Left hindlimb (tissue), 1 donor: Measurements from ENCODE around the gene CTTNBP2.

Experiments used
- DNase-seq: peaks from one replicate; pipeline ENCODE4 v3.0.0-alpha.2; 2018

The CTTNBP2 gene, protein sequence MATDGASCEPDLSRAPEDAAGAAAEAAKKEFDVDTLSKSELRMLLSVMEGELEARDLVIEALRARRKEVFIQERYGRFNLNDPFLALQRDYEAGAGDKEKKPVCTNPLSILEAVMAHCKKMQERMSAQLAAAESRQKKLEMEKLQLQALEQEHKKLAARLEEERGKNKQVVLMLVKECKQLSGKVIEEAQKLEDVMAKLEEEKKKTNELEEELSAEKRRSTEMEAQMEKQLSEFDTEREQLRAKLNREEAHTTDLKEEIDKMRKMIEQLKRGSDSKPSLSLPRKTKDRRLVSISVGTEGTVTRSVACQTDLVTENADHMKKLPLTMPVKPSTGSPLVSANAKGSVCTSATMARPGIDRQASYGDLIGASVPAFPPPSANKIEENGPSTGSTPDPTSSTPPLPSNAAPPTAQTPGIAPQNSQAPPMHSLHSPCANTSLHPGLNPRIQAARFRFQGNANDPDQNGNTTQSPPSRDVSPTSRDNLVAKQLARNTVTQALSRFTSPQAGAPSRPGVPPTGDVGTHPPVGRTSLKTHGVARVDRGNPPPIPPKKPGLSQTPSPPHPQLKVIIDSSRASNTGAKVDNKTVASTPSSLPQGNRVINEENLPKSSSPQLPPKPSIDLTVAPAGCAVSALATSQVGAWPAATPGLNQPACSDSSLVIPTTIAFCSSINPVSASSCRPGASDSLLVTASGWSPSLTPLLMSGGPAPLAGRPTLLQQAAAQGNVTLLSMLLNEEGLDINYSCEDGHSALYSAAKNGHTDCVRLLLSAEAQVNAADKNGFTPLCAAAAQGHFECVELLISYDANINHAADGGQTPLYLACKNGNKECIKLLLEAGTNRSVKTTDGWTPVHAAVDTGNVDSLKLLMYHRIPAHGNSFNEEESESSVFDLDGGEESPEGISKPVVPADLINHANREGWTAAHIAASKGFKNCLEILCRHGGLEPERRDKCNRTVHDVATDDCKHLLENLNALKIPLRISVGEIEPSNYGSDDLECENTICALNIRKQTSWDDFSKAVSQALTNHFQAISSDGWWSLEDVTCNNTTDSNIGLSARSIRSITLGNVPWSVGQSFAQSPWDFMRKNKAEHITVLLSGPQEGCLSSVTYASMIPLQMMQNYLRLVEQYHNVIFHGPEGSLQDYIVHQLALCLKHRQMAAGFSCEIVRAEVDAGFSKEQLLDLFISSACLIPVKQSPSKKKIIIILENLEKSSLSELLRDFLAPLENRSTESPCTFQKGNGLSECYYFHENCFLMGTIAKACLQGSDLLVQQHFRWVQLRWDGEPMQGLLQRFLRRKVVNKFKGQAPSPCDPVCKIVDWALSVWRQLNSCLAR (N-terminal part only)

DNA sequence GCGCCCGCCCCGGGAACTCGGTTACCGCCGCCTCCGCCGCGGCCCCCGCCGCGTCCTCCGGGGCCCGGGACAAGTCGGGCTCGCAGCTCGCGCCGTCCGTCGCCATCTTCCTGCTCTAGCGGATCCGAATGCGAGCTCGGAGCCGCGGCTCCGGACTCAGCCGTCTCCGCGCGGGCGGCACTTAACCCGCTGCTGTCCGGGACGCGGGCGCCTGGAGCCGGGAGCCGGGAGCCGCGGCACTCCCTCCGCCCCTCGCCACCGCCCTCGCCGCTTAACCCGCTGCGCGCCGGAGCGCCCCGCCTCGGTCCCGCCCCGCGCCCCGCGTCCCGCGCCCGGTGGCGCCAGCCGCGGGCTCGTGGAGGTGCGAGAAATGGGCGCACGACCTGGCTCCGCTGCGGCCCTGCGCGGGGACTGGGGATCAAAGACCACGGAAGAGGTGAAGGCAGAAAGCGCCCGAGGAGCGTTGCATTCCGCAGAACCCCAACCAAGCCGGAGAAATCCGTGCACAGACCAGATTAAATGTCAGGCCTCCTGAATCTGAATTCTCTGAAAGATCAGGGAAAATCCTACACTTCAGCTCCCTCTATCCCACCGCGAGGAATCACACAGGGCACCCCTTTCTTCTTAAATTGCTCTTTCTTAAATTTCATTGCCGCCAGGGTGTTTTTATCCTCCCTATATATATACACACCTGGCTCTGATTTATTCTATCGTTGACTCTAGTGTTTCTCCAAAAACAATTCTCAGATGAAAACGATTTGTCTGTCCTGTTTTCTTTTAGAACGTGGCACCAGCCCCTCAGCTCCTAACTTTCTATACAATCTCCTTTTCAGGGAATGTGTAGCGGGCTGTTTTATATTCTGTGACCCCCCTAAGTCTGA lies at the start of gene CTTNBP2:
CTTNBP2 (minus strand) TSS at position 132 of the 881 bp plus-strand sequence; CDS start at position 106, 26 bp downstream.
- DNase-seq: peak; percentile 67

DNA sequence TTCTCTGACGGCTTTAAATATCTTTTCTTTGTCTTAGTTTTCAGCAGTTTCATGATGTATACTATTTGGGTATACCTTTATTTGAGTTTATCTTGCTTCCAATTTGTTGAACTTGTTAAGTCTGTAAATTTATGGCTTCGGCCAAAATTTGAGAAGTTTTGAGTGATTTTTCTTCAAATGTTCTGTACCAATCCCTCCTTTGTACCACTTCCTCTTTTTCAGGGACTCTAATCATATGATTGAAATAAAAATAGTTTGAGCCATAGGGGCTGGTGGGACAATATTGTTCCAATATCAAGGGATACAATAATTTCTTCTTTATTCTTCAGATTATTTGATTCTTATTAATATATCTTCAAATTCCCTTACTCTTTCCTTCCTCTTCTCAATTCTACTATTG lies 43.1 kb upstream of the CTTNBP2 start:
- DNase-seq: no peak

DNA sequence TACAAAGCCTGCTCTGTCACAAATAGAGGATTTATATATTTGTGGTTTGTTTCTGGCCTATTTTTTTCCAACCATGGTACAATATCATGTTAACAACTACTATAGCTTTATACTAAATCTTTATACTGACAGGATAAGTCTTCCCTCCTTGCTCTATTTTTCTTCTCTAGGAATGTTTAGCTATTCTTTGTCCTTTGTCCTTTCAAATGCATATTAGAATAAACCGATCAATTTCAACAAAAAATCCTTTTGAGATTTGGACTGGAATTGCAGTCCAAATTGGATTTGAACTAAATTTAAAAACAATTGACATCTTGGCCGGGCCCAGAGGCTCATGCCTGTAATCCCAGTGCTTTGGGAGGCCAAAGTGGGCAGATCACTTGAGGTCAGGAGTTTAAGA lies 39.2 kb upstream of the CTTNBP2 start:
- no peak for DNase-seq

GRCh38 chr7:117908031-117908795 lies 35.0 kb upstream of the CTTNBP2 start:
- no peak for DNase-seq

DNA sequence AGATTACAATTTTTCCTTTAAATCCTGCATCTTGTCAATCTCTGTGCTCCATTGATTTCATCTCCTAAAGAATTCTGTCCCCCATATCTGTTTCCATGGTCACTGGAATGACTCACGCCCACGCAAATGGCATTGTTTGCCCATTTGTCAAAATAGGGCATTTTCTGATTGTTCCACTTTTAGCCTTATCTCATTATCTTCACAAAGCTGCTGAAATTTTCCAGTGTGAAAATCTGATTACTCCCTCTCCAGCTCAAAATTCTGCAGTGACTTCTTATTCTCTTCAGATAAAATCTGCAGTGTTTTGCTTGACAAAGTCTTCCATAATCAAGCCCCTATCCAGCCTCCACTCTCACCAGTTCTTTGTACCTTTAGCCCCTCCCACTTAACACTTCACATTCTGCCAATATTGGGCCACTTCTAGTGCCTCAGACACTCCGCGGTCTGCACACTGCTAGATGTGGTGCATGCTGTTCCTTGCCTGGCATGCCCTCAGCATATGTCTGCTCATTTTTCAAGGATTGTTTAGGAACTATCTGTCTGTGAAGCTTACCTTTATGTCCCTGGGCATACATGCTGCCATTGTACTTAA lies 33.9 kb upstream of the CTTNBP2 start:
- DNase-seq: no peak

- DNase-seq: no peak
Observed at GRCh38 chr7:117902314-117902889, 29.2 kb upstream of the CTTNBP2 start.

GRCh38 chr7:117901089-117901797 lies 28.0 kb upstream of the CTTNBP2 start:
- no peak for DNase-seq

DNA sequence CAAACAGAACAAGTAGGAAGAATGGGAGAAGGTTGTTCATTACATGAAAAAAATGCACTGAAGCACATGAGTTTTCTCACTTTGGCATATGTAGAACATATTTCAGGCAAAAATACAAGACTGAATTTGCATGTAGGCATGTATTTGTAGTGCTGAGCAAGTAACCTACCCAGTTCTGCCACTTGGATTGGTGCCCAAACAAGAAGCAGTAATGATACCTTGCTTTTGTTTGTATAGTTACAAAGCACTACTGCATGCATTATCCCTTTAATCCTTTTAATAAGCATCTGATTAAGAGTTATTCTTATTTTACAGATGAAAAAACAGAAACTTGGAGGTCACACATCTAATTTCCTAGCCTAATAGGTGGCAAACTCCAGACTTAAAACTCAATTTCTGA lies 23.1 kb upstream of the CTTNBP2 start:
- DNase-seq: no peak

GRCh38 chr7:117895276-117895675 lies 22.0 kb upstream of the CTTNBP2 start:
- no peak for DNase-seq

DNA sequence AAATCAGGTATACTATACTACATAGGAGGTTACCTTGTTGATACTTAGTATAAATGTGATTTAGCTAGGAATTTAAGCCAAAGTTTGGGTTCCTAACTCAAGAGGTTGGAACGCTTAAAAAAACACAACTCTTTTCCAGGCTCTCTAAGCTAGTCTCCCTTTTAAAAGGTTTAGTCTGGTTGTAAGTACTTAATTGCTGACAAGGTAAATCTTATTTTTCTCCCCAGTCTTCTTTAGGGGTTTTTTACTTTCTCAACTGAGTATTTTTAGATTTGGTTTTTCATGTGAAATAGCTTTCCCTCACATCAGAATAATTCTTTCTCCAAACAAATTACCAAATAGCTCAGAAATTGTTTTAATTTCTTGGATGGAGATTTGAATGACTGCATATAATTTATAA lies 20.8 kb upstream of the CTTNBP2 start:
- no peak for DNase-seq

- no peak for DNase-seq
Observed at GRCh38 chr7:117892821-117893220, 19.6 kb upstream of the CTTNBP2 start.

DNA sequence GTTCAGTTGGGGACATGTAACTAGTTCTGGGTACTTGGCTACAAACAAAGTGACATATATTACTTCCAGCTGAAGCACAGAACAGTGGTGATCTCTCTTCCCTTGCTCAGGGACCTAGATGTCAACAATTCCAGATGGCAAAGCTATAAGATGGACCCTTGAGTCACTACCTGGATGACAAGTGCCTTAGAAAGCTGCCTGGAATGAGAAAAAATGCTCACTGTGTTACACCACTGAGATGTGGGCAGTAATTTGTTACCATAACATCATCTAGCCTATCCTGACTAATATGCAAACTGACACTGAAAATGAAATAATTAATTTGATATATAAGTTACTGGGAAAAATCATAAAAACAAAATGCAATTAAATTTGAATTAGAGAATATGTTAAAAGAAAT lies 16.4 kb upstream of the CTTNBP2 start:
- no peak for DNase-seq

GRCh38 chr7:117888627-117889026 lies 15.4 kb upstream of the CTTNBP2 start:
- DNase-seq: no peak

- DNase-seq: no peak
Observed at GRCh38 chr7:117882594-117882993, 9.4 kb upstream of the CTTNBP2 start.

DNA sequence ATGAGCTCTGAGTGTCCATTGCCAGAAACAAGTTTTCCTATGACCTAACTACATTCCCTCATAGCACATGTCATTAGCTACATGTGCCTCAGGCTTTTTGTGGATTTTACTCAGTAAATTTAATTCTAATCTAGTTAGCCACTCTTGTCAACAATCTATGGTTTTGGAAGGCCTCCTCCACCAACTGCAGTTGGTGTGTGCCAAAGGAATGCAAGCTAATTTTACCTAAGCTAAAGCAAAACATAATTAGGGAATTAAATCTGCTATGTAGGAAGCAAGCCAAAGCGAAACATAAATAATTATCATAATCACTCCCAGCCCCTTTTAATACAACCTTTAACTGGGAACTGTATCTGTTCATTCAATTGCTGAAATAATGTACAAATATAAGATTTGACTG lies 3.5 kb upstream of the CTTNBP2 start:
- DNase-seq: no peak

DNA sequence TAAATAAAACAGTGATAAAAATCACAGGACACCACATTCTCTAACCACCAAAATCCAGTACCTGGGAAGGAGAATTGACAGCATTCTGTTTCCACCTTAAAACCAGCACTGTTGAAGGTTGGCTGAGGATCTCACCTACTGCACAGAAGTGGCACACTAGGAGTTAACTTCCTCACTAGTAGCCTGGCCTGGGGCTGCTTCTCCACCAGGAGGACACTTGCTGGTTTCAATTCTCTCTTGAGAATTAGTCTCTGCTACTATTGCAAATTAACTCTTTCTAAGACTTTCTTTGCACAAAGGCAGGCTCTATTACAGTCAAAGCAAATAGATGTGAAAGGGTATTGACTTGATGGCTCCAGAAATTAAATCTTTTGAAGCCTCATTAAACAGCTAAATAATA lies 2.3 kb upstream of the CTTNBP2 start:
- DNase-seq: no peak

DNA sequence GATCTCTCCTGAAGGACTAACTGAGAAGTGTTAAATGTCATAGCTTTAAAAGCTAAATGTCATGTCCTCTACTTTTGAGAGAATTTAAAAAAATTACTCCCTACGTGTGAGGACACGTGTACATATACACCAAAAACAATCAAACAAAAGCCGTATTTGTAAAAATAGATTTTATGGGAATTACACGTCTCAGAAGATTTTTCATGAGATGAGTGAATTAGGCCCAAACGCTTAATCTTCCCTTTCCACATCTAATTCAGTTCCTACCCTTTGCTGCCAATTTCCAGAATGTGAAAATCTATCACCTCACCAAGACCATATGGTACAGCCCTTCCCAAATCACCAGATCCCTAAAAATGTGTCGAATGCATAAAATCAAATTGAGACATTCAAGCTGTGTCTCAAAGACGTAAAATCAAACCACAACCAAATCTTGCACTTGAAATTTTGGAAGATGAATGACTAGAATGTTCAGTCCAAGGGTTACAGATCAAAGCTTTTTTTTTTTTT lies 1.0 kb upstream of the CTTNBP2 start:
- no peak for DNase-seq

GRCh38 chr7:117872561-117873309 lies 506 bp downstream of the CTTNBP2 start:
- DNase-seq: peak; percentile 31
